ENCODE measurements around the gene HPCAL1.

Gene HPCAL1

DNA sequence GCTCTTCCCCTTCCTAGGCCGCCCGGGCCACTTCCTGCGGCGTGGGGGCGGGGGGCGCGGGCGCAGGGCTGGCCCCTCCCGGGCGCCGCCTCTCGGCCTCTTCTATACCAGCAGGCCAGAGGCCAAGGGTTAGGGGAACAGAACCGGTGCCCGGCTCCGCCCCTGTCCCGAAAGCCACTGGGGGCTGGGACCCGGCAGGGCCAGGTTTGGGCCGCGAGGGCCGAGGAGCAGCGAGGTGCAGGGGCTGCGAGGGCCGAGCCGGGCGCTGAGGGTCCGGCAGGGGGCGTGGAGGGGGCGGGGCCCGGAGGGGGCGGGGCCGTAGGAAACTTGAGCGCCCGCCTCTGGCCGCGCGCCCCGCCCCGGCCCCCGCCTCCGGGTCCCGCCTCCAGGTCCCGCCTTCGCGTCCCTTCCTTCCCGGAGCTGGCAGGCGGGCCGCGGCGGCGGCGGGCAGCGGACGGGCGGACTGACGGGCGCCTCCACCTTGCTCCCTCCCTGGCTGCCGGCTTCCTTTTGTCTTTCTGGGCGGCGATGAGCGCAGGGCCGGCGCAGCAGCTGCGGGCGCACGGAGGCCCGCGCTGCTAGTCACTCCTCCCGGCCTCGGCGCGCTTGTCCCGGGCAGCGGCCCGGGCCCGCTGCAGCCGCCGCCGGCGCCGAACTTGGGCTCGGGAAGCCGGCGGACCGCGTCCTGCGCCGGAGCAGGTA lies at the start of gene HPCAL1:
TSS of gene HPCAL1 (plus strand) at position 426 of the 702 bp plus-strand sequence. CDS start 116,854 bp downstream, outside the sequence.
- Histone ChIP-seq H3K9me3 (ENCODE audit: control insufficient read depth, low read depth, low read length) (no peaks in the 10 kb centered on the region), H3K36me3 (ENCODE audit: control insufficient read depth, low read depth, low read length) (no peaks in the 10 kb centered on the region), H3K9ac (ENCODE audit: low read length) (peak within 1 kb of the TSS; percentile 37), H3K27me3 (ENCODE audit: control insufficient read depth, insufficient read depth, low read length) (peaks cover 45% of the 10 kb centered on the region), H3K27ac (ENCODE audit: low read length) (no peak within 1 kb of the TSS), H3K4me3 (ENCODE audit: low read length) (peak within 1 kb of the TSS; percentile 65), H3K4me1 (ENCODE audit: control insufficient read depth, low read depth, low read length) (peaks cover 11% of the 10 kb centered on the region)

GRCh38 chr2:10253596-10254372 lies 48.9 kb upstream of the HPCAL1 start:
- H3K36me3 ChIP-seq (ENCODE audit: control insufficient read depth, low read depth, low read length): no peaks in the 10 kb centered on the region
- no peak overlapping the region for H3K4me3 ChIP-seq (ENCODE audit: low read length)
- H3K27me3 ChIP-seq (ENCODE audit: control insufficient read depth, insufficient read depth, low read length): no peaks in the 10 kb centered on the region
- H3K9me3 ChIP-seq (ENCODE audit: control insufficient read depth, low read depth, low read length): no peaks in the 10 kb centered on the region
- H3K4me1 ChIP-seq (ENCODE audit: control insufficient read depth, low read depth, low read length): no peaks in the 10 kb centered on the region
- no peak overlapping the region for H3K9ac ChIP-seq (ENCODE audit: low read length)
- H3K27ac ChIP-seq (ENCODE audit: low read length): no peak overlapping the region

GRCh38 chr2:10254373-10255188 lies 48.1 kb upstream of the HPCAL1 start:
- Histone ChIP-seq H3K27me3 (ENCODE audit: control insufficient read depth, insufficient read depth, low read length) (no peaks in the 10 kb centered on the region), H3K27ac (ENCODE audit: low read length) (no peak overlapping the region), H3K4me1 (ENCODE audit: control insufficient read depth, low read depth, low read length) (no peaks in the 10 kb centered on the region), H3K9ac (ENCODE audit: low read length) (no peak overlapping the region), H3K36me3 (ENCODE audit: control insufficient read depth, low read depth, low read length) (no peaks in the 10 kb centered on the region), H3K9me3 (ENCODE audit: control insufficient read depth, low read depth, low read length) (no peaks in the 10 kb centered on the region), H3K4me3 (ENCODE audit: low read length) (no peak overlapping the region)

- H3K27ac ChIP-seq (ENCODE audit: low read length): no peak overlapping the region
- no peak overlapping the region for H3K4me3 ChIP-seq (ENCODE audit: low read length)
- no peaks in the 10 kb centered on the region for H3K36me3 ChIP-seq (ENCODE audit: control insufficient read depth, low read depth, low read length)
- H3K9ac ChIP-seq (ENCODE audit: low read length): no peak overlapping the region
- H3K9me3 ChIP-seq (ENCODE audit: control insufficient read depth, low read depth, low read length): no peaks in the 10 kb centered on the region
- no peaks in the 10 kb centered on the region for H3K27me3 ChIP-seq (ENCODE audit: control insufficient read depth, insufficient read depth, low read length)
- H3K4me1 ChIP-seq (ENCODE audit: control insufficient read depth, low read depth, low read length): no peaks in the 10 kb centered on the region
Observed at GRCh38 chr2:10255189-10256030, 47.3 kb upstream of the HPCAL1 start.

DNA sequence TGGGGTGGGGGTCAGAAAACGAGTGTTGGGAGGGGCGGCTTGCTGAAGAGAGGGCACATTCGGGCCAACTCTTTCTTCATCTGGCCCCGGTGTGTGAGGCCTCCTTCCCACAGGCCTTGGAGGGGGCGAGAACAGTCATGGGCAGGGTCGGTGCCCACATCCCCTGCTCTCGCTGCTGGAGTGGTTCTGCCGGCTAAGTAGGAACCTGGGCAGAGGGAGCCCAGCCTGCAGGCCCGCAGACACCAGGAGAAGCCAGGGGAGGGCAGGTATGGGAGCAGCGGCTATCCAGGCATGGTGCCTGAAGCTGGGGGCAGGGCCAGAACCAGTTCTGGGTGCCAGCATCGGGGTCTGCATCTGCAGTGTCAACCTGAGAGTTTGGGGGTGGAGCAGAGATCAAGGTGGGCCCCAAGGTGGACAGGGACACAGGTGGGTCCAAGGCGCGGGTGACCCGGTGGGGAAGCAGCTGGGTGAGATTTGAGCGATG lies 46.6 kb upstream of the HPCAL1 start:
- no peaks in the 10 kb centered on the region for H3K9me3 ChIP-seq (ENCODE audit: control insufficient read depth, low read depth, low read length)
- no peaks in the 10 kb centered on the region for H3K4me1 ChIP-seq (ENCODE audit: control insufficient read depth, low read depth, low read length)
- H3K36me3 ChIP-seq (ENCODE audit: control insufficient read depth, low read depth, low read length): no peaks in the 10 kb centered on the region
- H3K9ac ChIP-seq (ENCODE audit: low read length): no peak overlapping the region
- no peak overlapping the region for H3K27ac ChIP-seq (ENCODE audit: low read length)
- H3K27me3 ChIP-seq (ENCODE audit: control insufficient read depth, insufficient read depth, low read length): no peaks in the 10 kb centered on the region
- H3K4me3 ChIP-seq (ENCODE audit: low read length): no peak overlapping the region

GRCh38 chr2:10256515-10257031 lies 46.1 kb upstream of the HPCAL1 start:
- no peaks in the 10 kb centered on the region for H3K27me3 ChIP-seq (ENCODE audit: control insufficient read depth, insufficient read depth, low read length)
- H3K9me3 ChIP-seq (ENCODE audit: control insufficient read depth, low read depth, low read length): no peaks in the 10 kb centered on the region
- no peak overlapping the region for H3K4me3 ChIP-seq (ENCODE audit: low read length)
- no peaks in the 10 kb centered on the region for H3K36me3 ChIP-seq (ENCODE audit: control insufficient read depth, low read depth, low read length)
- no peak overlapping the region for H3K9ac ChIP-seq (ENCODE audit: low read length)
- H3K4me1 ChIP-seq (ENCODE audit: control insufficient read depth, low read depth, low read length): no peaks in the 10 kb centered on the region
- no peak overlapping the region for H3K27ac ChIP-seq (ENCODE audit: low read length)

- H3K4me3 ChIP-seq (ENCODE audit: low read length): no peak overlapping the region
- no peaks in the 10 kb centered on the region for H3K9me3 ChIP-seq (ENCODE audit: control insufficient read depth, low read depth, low read length)
- no peaks in the 10 kb centered on the region for H3K4me1 ChIP-seq (ENCODE audit: control insufficient read depth, low read depth, low read length)
- H3K27ac ChIP-seq (ENCODE audit: low read length): no peak overlapping the region
- H3K9ac ChIP-seq (ENCODE audit: low read length): no peak overlapping the region
- H3K27me3 ChIP-seq (ENCODE audit: control insufficient read depth, insufficient read depth, low read length): no peaks in the 10 kb centered on the region
- H3K36me3 ChIP-seq (ENCODE audit: control insufficient read depth, low read depth, low read length): no peaks in the 10 kb centered on the region
Observed at GRCh38 chr2:10257036-10257435, 45.7 kb upstream of the HPCAL1 start.

DNA sequence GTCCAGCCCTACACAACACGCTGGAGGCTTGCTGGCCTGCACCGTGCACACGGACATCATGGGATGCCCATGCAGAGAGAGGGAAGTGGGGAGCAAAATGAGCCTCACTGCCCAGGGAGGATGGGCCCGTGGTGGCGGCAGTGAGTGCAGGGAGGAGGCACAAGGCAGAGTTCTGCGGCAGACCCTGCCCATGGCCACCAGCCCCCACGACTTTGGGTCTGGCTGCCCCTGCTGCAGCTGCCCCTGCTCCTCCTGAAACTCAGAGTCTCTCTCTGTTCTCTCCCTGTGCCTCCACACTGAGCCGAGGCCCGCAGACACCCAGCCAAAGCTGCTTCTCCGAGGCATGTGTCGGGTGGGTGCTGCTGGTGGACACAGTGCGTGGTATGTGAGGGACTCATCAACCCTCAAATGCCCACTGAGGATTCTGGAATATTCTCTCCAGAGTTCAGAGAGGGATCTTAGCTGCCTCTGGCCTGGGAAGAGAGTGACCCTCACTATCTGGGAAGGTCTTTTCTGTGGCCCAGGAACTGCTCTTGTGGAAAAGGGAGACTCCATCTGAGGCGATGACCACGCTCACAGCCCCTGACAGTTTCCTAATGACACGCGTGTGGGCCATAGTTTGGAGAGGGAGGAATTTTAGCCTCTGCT lies 45.1 kb upstream of the HPCAL1 start:
- no peak overlapping the region for H3K9ac ChIP-seq (ENCODE audit: low read length)
- no peaks in the 10 kb centered on the region for H3K36me3 ChIP-seq (ENCODE audit: control insufficient read depth, low read depth, low read length)
- no peaks in the 10 kb centered on the region for H3K27me3 ChIP-seq (ENCODE audit: control insufficient read depth, insufficient read depth, low read length)
- no peak overlapping the region for H3K27ac ChIP-seq (ENCODE audit: low read length)
- no peak overlapping the region for H3K4me3 ChIP-seq (ENCODE audit: low read length)
- no peaks in the 10 kb centered on the region for H3K4me1 ChIP-seq (ENCODE audit: control insufficient read depth, low read depth, low read length)
- no peaks in the 10 kb centered on the region for H3K9me3 ChIP-seq (ENCODE audit: control insufficient read depth, low read depth, low read length)

- Histone ChIP-seq H3K36me3 (ENCODE audit: control insufficient read depth, low read depth, low read length) (no peaks in the 10 kb centered on the region), H3K27me3 (ENCODE audit: control insufficient read depth, insufficient read depth, low read length) (no peaks in the 10 kb centered on the region), H3K4me3 (ENCODE audit: low read length) (no peak overlapping the region), H3K9ac (ENCODE audit: low read length) (no peak overlapping the region), H3K4me1 (ENCODE audit: control insufficient read depth, low read depth, low read length) (no peaks in the 10 kb centered on the region), H3K9me3 (ENCODE audit: control insufficient read depth, low read depth, low read length) (no peaks in the 10 kb centered on the region), H3K27ac (ENCODE audit: low read length) (no peak overlapping the region)
Observed at GRCh38 chr2:10258326-10258725, 44.4 kb upstream of the HPCAL1 start.

DNA sequence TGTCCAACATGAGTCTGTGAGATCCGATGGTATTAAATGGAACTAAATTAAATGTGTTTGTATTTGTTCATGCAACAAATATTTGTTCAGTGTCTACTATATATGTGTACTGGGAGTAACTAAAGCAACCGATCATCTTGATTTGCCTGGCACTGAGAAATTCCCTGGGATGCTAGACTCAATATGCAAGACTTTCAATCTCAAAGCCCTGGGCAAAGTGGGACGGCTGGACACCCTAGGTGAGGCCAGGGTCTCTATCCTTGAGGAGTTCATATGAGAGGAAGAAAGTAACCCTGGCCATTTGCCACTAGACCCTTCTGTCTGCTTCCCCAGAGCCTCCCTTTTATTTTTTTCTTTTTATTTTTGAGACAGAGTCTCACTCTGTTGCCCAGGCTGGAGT lies 44.0 kb upstream of the HPCAL1 start:
- Histone ChIP-seq H3K9ac (ENCODE audit: low read length) (no peak overlapping the region), H3K9me3 (ENCODE audit: control insufficient read depth, low read depth, low read length) (no peaks in the 10 kb centered on the region), H3K4me1 (ENCODE audit: control insufficient read depth, low read depth, low read length) (no peaks in the 10 kb centered on the region), H3K4me3 (ENCODE audit: low read length) (no peak overlapping the region), H3K27me3 (ENCODE audit: control insufficient read depth, insufficient read depth, low read length) (no peaks in the 10 kb centered on the region), H3K36me3 (ENCODE audit: control insufficient read depth, low read depth, low read length) (no peaks in the 10 kb centered on the region), H3K27ac (ENCODE audit: low read length) (no peak overlapping the region)
